ENCODE measurements around the gene SYTL3. TPM values are rescaled to one million over a fixed set of nuclear protein-coding genes. Genes with fewer than 3 reads are reported as not detected.

The SYTL3 gene
- total and polyA plus RNA-seq, 2 of the 8 experiments (the other 6 are each of a cell fraction or from before 2014, with no cell fraction given): 0.27 to 0.99 TPM

GRCh38 chr6:158709809-158710208 is 60.0 kb downstream of the SYTL3 start:
- Histone ChIP-seq H3K23me2 (ENCODE audit: low read depth, low read length) (no peaks in the 10 kb centered on the region; the same call in 1 of the 2 replicates), H3K14ac (ENCODE audit: insufficient read length) (no peak overlapping the region), H3K4me1 (replicated peaks in 1 of 4; ENCODE audit: control insufficient read depth in 3 of 4, insufficient read depth in 4 of 4, low read length in 3 of 4) (no peaks in the 10 kb centered on the region; a peak in 1 of 7 replicates), H3K4ac (replicated peaks; ENCODE audit: insufficient read length, low read depth, low read length) (no peak overlapping the region), H3K79me1 (ENCODE audit: low read depth, low read length) (no peaks in the 10 kb centered on the region), H3K4me2 (ENCODE audit: insufficient read depth in 1 of 2, low read depth in 2 of 2, low read length in 2 of 2) (no peak overlapping the region), H4K20me1 (replicated peaks in 1 of 2; ENCODE audit: control insufficient read depth in 1 of 2, insufficient read depth in 2 of 2, low read length in 2 of 2) (peaks cover 0 to 2% of the 10 kb centered on the region in 2 experiments), H3K23ac (ENCODE audit: insufficient read length) (no peak overlapping the region), H3K27ac (ENCODE audit: low read depth, low read length) (no peak overlapping the region), H4K5ac (ENCODE audit: insufficient read length, low read depth, low read length) (no peak overlapping the region), H2BK120ac (replicated peaks; ENCODE audit: low read depth, low read length) (no peak overlapping the region), H3K18ac (ENCODE audit: extremely low read depth, low read length) (no peak overlapping the region), H4K8ac (ENCODE audit: extremely low read depth, insufficient read depth, low read length) (no peak overlapping the region), H3K27me3 (replicated peaks in 1 of 4; ENCODE audit: control insufficient read depth in 3 of 4, extremely low read depth in 1 of 4, insufficient read depth in 3 of 4, low read length in 3 of 4) (no peaks in the 10 kb centered on the region), H4K91ac (replicated peaks; ENCODE audit: insufficient read length, low read length) (no peak overlapping the region), H2BK12ac (ENCODE audit: low read depth, low read length) (no peak overlapping the region), H3K9ac (replicated peaks in 1 of 4; ENCODE audit: extremely low read depth in 1 of 4, low read depth in 3 of 4, low read length in 3 of 4) (no peak overlapping the region), H3K9me3 (ENCODE audit: insufficient read depth in 2 of 2, low read depth in 1 of 2, low read length in 1 of 2) (no peaks in the 10 kb centered on the region), H3K56ac (replicated peaks; ENCODE audit: insufficient read length, low read depth, low read length) (no peak overlapping the region), H2BK5ac (ENCODE audit: low read depth, low read length) (no peak overlapping the region), H3K79me2 (ENCODE audit: control insufficient read depth in 1 of 2, insufficient read depth in 2 of 2, low read length in 2 of 2) (no peaks in the 10 kb centered on the region), H3K4me3 (ENCODE audit: extremely low read depth in 1 of 4, insufficient read depth in 2 of 4, low read depth in 3 of 4, low read length in 4 of 4) (no peak overlapping the region), H2BK15ac (ENCODE audit: low read length) (no peak overlapping the region), H2AFZ (ENCODE audit: low read length) (no peak overlapping the region), H3K36me3 (ENCODE audit: control insufficient read depth in 2 of 4, insufficient read depth in 4 of 4, low read length in 3 of 4) (no peaks in the 10 kb centered on the region), H2BK20ac (ENCODE audit: low read length) (no peak overlapping the region), H2AK5ac (ENCODE audit: low read depth, low read length) (no peak overlapping the region)
- DNase-seq (ENCODE audit: low read depth in 1 of 2, low spot score in 2 of 2) (no peak), FAIRE-seq (no peak)
- POLR2A ChIA-PET (ENCODE audit: partially characterized antibody): no interaction called here
- 100% methylated on average over 4 of the region's 4 CpGs; no CpG with 5 or more reads in 1 of the 2 experiments for WGBS, 2 experiments (ENCODE audit: extremely low coverage in 1 of 2, insufficient coverage in 1 of 2, insufficient read length in 1 of 2, insufficient replicate concordance in 2 of 2, low coverage in 1 of 2, low lambda C conversion rate in 2 of 2, missing lambda C conversion rate in 1 of 2)
- CTCF ChIA-PET (ENCODE audit: partially characterized antibody): interaction anchor here (1.2 to 1.8 kb wide), 3 partner anchors 47 to 160 kb away, joined by 4 to 5 read pairs (median 4); no protein-coding TSS in a partner anchor
- no peak for TF ChIP-seq KDM5A (IDR thresholded peaks at IDR 0.05; ENCODE audit: low read length)
- no peak for TF ChIP-seq SP4 (IDR thresholded peaks at IDR 0.05; ENCODE audit: low read length)
- no peak for TF ChIP-seq SP1 (IDR thresholded peaks at IDR 0.05; ENCODE audit: low read depth, low read length)
- TF ChIP-seq SIRT6 (IDR thresholded peaks at IDR 0.05; ENCODE audit: low read length): no peak
- TF ChIP-seq NRF1 (IDR thresholded peaks at IDR 0.05; ENCODE audit: low read depth, low read length): no peak
- TF ChIP-seq EP300 (IDR thresholded peaks at IDR 0.05; ENCODE audit: borderline replicate concordance in 1 of 2, low read depth in 2 of 2, low read length in 2 of 2): no peak
- TF ChIP-seq BRCA1 (IDR thresholded peaks at IDR 0.05; ENCODE audit: low read depth, low read length): no peak
- TF ChIP-seq PHF8 (conservative IDR thresholded peaks at IDR 0.05; ENCODE audit: low read depth, low read length): no peak
- TF ChIP-seq CEBPB (IDR thresholded peaks at IDR 0.05; ENCODE audit: low read depth, low read length): no peak
- no peak for TF ChIP-seq RFX5 (IDR thresholded peaks at IDR 0.05; ENCODE audit: borderline replicate concordance, low read depth, low read length)
- TF ChIP-seq HDAC6 (IDR thresholded peaks at IDR 0.05; ENCODE audit: low read depth, low read length): no peak
- no peak for TF ChIP-seq MAFK (IDR thresholded peaks at IDR 0.05; ENCODE audit: low read depth, low read length)
- no peak for TF ChIP-seq TAF7 (optimal IDR thresholded peaks at IDR 0.05; ENCODE audit: borderline replicate concordance, low read depth, low read length)
- TF ChIP-seq, protein P1, sequence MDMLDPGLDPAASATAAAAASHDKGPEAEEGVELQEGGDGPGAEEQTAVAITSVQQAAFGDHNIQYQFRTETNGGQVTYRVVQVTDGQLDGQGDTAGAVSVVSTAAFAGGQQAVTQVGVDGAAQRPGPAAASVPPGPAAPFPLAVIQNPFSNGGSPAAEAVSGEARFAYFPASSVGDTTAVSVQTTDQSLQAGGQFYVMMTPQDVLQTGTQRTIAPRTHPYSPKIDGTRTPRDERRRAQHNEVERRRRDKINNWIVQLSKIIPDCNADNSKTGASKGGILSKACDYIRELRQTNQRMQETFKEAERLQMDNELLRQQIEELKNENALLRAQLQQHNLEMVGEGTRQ (IDR thresholded peaks at IDR 0.05; ENCODE audit: low read length): no peak
- no peak for TF ChIP-seq SIX5 (IDR thresholded peaks at IDR 0.05; ENCODE audit: low read depth, low read length)
